HG03460 (cell line): ENCODE measurements around the gene FAM209A.
"Not testable (repeated sequence)": the region's sequence is repeated elsewhere in the genome, so short reads cannot be mapped to it uniquely, and the experiment has no call there.

Experiments
- ATAC-seq: cut with Tn5 transposase; IDR thresholded peaks from one replicate; pipeline ENCODE4 v1.9.1; 2021; ENCODE audit not compliant: unreplicated experiment

The FAM209A gene

DNA sequence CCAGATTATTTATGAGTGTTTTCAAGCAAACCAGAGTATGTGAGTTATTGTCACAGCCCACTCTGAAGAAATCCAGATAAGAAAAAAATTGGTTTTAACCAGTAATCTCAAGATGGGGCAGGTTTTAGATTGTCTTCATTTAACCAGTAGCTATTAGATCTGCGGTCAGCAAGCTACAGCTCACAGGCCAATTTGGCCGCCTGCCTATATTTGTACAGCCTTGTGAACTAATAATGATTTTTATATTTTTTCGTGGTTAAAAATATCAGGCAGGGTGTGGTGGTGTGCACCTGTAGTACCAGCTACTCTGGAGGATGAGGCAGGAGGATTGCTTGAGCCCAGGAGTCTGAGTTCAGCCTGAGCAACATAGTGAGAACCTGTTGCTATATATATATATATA lies 13.5 kb downstream of the FAM209A start:
- ATAC-seq, result no peak

- ATAC-seq, result no peak
These were observed 15.9 kb downstream of the FAM209A start for GRCh38 chr20:56540415-56540814.

- ATAC-seq, result no peak
These were observed 18.0 kb downstream of the FAM209A start for GRCh38 chr20:56542489-56543030.

DNA sequence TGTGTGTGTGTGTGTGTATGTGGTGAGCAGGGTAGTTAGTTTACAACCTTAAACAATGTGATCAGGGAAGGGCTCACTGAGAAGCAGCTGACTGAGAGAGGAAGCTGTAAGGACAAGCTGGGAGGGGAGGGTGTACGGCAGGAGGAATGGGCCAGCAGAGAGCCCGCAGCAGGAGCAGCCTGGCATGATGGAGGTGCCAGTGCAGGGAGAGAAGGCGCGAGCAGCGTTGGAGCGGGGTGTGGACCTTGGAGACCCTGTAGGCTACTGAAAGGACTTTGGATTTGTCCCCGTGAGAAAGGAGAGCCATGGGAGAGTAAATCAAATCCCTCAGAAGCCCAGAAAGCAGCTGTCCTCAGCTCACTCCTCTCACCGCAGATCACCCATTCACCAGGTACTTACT lies 27.0 kb downstream of the FAM209A start:
- no peak for ATAC-seq

- peak; percentile 36 for ATAC-seq
These were observed 28.5 kb downstream of the FAM209A start for GRCh38 chr20:56552911-56553629.

- peak; percentile 94 for ATAC-seq
These were observed 30.3 kb downstream of the FAM209A start for GRCh38 chr20:56554869-56555268.

DNA sequence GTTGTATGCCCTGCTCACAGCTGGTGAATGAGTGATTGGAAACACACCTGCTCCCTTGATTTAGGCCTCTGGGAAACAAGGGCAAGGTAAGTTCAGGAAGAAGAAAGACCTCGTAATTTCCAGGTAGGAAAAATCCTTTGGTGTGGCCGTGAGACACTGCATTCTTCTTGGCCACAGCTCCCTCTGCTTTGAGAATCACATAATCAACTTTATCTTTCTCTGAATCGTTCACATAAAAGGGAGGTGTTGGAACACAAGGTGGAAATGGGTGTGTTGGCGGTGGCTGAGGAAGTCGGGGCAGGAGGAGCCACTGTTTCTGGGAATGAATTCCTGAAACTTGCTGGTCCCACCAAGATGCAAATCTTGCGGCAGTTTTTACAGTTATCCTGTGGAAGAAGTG lies 34.4 kb downstream of the FAM209A start:
- ATAC-seq, result no peak

DNA sequence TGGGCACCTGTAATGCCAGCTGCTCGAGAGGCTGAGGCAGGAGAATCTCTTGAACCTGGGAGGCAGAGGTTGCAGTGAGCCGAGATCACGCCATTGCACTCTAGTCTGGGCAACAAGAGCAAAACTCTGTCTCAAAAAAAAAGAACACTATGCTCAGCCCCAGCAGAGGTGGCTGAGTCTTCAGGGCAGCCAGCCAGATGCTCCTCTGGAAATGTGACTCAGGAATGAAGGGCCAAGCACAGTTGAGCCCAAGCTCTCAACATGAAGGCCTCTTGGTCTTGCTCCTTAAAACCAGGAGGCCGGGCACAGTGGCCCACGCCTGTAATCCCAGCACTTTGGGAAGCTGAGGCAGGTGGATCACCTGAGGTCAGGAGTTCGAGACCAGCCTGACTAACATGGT lies 40.0 kb downstream of the FAM209A start:
- not testable (repeated sequence) for ATAC-seq

- no peak for ATAC-seq
These were observed 41.0 kb downstream of the FAM209A start for GRCh38 chr20:56565511-56565910.

GRCh38 chr20:56566621-56567020 lies 42.1 kb downstream of the FAM209A start:
- ATAC-seq, result no peak

DNA sequence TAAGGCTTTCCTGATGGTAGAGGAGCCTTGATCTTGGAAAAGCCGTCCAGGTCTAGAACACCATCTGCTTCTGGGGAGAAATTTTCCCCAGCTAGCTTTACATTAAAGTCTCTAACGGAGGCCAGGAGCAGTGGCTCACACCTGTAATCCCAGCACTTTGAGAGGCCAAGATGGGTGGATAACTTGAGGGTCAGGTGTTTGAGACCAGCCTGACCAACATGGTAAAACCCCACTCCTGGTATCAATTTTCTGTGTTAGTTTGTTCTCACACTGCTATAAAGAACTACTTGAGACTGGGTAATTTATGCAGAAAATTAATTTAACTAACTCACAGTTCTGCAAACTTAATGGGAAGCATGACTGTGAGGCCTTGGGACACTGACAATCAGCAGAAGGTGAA lies 46.3 kb downstream of the FAM209A start:
- ATAC-seq, result no peak

DNA sequence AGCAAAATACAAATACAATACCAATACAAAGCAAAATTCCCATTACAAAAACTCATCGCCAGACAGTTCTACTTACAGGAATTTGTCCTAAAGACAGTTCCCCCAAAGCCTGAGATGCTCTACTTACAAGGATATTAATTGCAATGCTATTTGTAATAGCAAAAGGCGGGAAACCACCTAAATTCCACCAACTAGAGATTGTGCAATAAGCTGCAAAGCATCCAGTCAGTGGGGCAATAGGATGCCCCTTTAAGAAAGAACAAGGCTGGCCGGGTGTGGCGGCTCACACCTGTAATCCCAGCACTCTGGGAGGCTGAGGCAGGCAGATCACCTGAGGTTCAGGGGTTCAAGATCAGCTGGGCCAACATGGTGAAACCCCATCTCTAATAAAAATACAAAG lies 47.6 kb downstream of the FAM209A start:
- no peak for ATAC-seq

- no peak for ATAC-seq
These were observed 49.4 kb downstream of the FAM209A start for GRCh38 chr20:56573986-56574385.

GRCh38 chr20:56574531-56575142 lies 50.1 kb downstream of the FAM209A start:
- no peak for ATAC-seq

GRCh38 chr20:56575157-56575556 lies 50.6 kb downstream of the FAM209A start:
- ATAC-seq, result no peak
